SU-DHL-6 (cell line): ENCODE measurements around the gene ARL4A.

Experiments
- H2AFZ ChIP-seq: fragments of 200-600 bp; sonication (generic); 2 replicates; pipeline ENCODE4 v1.6.1; 2014; ENCODE audit warnings: low read depth, mild to moderate bottlenecking, moderate library complexity, mixed read lengths, antibody characterized with exemption, low read length; ENCODE audit not compliant: severe bottlenecking
- H3F3A ChIP-seq: fragments of 200-600 bp; shearing (Covaris generic); 2 replicates; pipeline ENCODE4 v1.6.0; 2016; ENCODE audit warnings: antibody characterized with exemption, mild to moderate bottlenecking; ENCODE audit not compliant: insufficient read depth
- H3K27ac ChIP-seq: fragments of 200-600 bp; sonication (generic); 2 replicates; pipeline ENCODE4 v1.5.1; 2016; ENCODE audit warnings: low read depth, mild to moderate bottlenecking, low read length, moderate library complexity, mixed read lengths
- H3K27me3 ChIP-seq: fragments of 200-600 bp; sonication (generic), shearing (Covaris generic); 2 replicates; pipeline ENCODE4 v1.6.0; 2014; ENCODE audit warnings: mild to moderate bottlenecking, low read length
- H3K36me3 ChIP-seq: fragments of 200-600 bp; sonication (generic); 2 replicates; pipeline ENCODE4 v1.6.1; 2014; ENCODE audit warnings: mild to moderate bottlenecking, low read length, mixed read lengths
- H3K4me2 ChIP-seq: fragments of 300-600, 200-600 bp; shearing (Covaris generic), sonication (generic); 2 replicates; pipeline ENCODE4 v1.6.0; 2014; ENCODE audit warnings: low read length, low read depth, mild to moderate bottlenecking; ENCODE audit not compliant: poor library complexity, severe bottlenecking
- H3K4me3 ChIP-seq: fragments of 200-600 bp; sonication (generic); 2 replicates; pipeline ENCODE4 v1.5.1; 2014; ENCODE audit warnings: antibody characterized with exemption, low read length, mild to moderate bottlenecking, mixed read lengths; ENCODE audit not compliant: insufficient read depth, poor library complexity, severe bottlenecking
- H3K79me2 ChIP-seq: fragments of 200-600 bp; sonication (generic); 2 replicates; pipeline ENCODE4 v1.6.1; 2014; ENCODE audit warnings: mild to moderate bottlenecking, low read length, moderate library complexity; ENCODE audit not compliant: insufficient read depth
- H3K9ac ChIP-seq: fragments of 200-600 bp; sonication (generic); 2 replicates; pipeline ENCODE4 v1.7.0; 2014; ENCODE audit warnings: mild to moderate bottlenecking, low read length
- H3K9me2 ChIP-seq: fragments of 200-600 bp; sonication (generic); replicated peaks from 2 replicates; pipeline ENCODE4 v1.6.1; 2014; ENCODE audit warnings: low read length; ENCODE audit not compliant: insufficient read depth
- H3K9me3 ChIP-seq: fragments of 200-600 bp; sonication (generic); 2 replicates; pipeline ENCODE4 v1.6.1; 2014; ENCODE audit warnings: low read length, mixed read lengths; ENCODE audit not compliant: insufficient read depth
- H4K20me1 ChIP-seq: fragments of 200-600 bp; sonication (generic); 2 replicates; pipeline ENCODE4 v1.6.1; 2014; ENCODE audit warnings: low read depth, mild to moderate bottlenecking, antibody characterized with exemption, low read length, moderate library complexity, mixed read lengths
- EZH2phosphoT487 ChIP-seq: fragments of 200-600 bp; sonication (generic), shearing (Covaris generic); conservative IDR thresholded peaks from 2 replicates; pipeline ENCODE4 v1.6.1; 2018; ENCODE audit warnings: mild to moderate bottlenecking, antibody characterized with exemption, low read length, moderate library complexity, mixed read lengths
- TF ChIP-seq, protein P1 (sequence below): fragments of 200-600 bp; sonication (generic); IDR thresholded peaks from one replicate; pipeline ENCODE4 v1.5.1; 2017; ENCODE audit warnings: antibody characterized with exemption, mild to moderate bottlenecking, low read length, moderate library complexity; ENCODE audit not compliant: insufficient read depth, poor library complexity, severe bottlenecking

Gene ARL4A

DNA sequence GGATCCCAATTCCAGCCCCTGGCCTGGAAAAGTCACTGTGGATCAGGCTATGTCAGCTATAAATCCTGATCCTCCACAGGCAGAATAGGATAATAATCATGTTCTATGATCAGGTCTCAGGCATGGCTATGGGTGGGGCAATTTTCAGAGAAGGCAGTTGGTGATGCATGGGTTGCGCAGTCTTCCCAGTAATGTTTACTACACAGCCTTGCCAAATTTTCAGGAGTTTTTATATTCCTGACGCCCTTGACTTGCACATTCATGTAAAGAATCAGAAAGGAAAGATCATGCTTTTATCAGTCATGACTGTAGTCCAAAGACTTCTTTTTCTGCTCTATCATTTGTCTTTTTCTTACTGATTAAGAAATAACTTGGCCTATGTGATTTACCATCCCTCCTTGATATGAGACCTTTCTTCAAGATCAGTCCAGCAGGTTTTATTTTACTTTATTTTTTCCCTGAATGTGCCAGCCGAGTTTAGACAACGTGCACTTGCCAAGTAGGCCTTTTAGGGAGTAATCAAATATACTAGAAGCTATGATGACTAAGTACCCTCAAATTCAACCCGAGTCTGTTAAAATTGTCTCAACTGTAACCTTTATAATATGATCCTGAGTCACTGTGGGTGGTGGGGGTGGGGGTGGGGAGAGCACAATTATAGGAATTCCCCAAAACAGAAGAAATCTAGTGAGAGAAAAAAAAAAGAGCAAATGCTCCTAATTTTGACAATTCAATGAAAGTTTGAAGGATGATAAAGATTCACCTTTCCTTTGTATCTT lies 31.9 kb downstream of the ARL4A start:
- Histone ChIP-seq H3K79me2 (no peaks in the 10 kb centered on the region), H3K27ac (no peak overlapping the region), H3K36me3 (no peaks in the 10 kb centered on the region), H3K4me3 (no peak overlapping the region), H3K9me2 (no peaks in the 10 kb centered on the region), H3K4me2 (no peak overlapping the region), H3K27me3 (0 out of 2 replicates have a peak, but pooled peaks cover 2% of the 10 kb centered on the region), H3F3A (no peaks in the 10 kb centered on the region), H2AFZ (no peak overlapping the region), H3K9ac (no peak overlapping the region), H3K9me3 (no peaks in the 10 kb centered on the region), H4K20me1 (no peaks in the 10 kb centered on the region)
- no peak for TF ChIP-seq EZH2phosphoT487
- TF ChIP-seq, protein P1, sequence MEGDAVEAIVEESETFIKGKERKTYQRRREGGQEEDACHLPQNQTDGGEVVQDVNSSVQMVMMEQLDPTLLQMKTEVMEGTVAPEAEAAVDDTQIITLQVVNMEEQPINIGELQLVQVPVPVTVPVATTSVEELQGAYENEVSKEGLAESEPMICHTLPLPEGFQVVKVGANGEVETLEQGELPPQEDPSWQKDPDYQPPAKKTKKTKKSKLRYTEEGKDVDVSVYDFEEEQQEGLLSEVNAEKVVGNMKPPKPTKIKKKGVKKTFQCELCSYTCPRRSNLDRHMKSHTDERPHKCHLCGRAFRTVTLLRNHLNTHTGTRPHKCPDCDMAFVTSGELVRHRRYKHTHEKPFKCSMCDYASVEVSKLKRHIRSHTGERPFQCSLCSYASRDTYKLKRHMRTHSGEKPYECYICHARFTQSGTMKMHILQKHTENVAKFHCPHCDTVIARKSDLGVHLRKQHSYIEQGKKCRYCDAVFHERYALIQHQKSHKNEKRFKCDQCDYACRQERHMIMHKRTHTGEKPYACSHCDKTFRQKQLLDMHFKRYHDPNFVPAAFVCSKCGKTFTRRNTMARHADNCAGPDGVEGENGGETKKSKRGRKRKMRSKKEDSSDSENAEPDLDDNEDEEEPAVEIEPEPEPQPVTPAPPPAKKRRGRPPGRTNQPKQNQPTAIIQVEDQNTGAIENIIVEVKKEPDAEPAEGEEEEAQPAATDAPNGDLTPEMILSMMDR: no peak

DNA sequence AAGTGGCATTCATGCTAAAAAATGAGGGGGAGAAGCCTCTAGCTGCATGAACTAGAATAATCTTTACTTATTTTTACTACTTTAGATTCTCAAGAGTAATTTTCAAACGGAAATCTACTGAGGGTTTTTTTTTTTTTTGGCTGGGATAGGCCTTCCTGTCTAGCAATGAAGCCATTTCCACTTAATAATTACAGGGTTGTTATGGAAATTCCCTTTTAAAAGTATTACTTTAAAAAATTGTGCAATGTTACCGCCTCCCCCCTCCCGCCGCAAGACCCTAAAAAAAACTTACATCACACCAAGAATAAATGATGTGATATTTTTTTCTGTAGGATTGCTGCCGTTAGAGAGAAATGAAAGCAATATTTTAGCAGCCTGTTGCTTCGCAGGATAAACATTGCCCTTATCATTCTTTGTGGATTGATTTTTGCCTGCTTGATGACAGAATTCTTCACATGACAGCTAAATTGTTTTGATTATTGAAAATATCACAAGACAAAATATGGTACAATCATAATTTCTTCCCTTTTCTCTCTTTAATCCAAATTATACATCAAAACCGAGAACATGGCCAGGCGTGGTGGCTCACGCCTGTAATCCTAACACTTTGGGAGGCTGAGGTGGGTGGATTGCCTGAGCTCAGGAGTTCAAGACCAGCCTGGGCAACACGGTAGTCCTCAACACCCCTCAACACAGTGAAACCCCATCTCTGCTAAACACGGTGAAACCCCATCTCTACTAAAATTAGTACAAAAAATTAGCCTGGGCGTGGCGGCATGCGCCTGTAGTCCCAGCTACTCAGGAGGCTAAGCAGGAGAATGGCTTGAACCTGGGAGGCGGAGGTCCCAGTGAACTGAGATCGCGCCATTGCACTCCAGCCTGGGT lies 32.8 kb downstream of the ARL4A start:
- no peaks in the 10 kb centered on the region for H3K79me2 ChIP-seq
- H3K4me2 ChIP-seq: no peak overlapping the region
- no peak for TF ChIP-seq EZH2phosphoT487
- TF ChIP-seq, protein P1: no peak

DNA sequence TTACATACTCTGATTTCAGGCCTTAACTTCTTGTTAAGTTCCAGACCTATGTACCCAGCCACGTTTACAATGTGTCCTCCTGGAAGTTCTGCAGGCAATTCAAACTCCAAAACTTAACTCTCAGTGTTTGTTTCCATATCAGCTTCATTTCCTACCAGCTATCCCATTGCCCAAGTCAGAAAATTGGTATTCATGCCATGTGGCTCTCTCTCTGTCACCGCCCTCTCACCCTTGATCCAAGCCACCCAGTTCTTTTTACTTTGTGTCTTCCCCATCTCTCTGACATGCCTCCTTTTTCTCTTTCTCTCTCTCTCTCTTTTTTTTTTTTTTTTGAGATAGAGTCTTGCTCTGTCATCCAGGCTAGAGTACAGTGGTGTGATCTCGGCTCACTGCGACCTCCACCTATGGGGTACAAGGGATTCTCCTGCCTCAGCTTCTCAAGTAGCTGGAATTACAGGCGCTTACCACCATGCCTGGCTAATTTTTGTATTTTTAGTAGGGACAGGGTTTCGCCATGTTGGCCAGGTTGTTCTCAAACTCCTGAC lies 33.9 kb downstream of the ARL4A start:
- Histone ChIP-seq H3K9me2 (no peaks in the 10 kb centered on the region), H4K20me1 (no peaks in the 10 kb centered on the region), H3K4me2 (no peak overlapping the region), H3K27me3 (0 out of 2 replicates have a peak, but pooled peaks cover 2% of the 10 kb centered on the region), H3K36me3 (no peaks in the 10 kb centered on the region), H3F3A (no peaks in the 10 kb centered on the region), H2AFZ (no peak overlapping the region), H3K4me3 (no peak overlapping the region), H3K27ac (no peak overlapping the region), H3K9me3 (no peaks in the 10 kb centered on the region), H3K9ac (no peak overlapping the region), H3K79me2 (no peaks in the 10 kb centered on the region)
- TF ChIP-seq, protein P1: no peak
- TF ChIP-seq EZH2phosphoT487: no peak

More for the DNA sequence above, 32.8 kb downstream of the ARL4A start:
- Histone ChIP-seq H3K27me3 (0 out of 2 replicates have a peak, but pooled peaks cover 2% of the 10 kb centered on the region), H3K9me3 (no peaks in the 10 kb centered on the region), H3K27ac (no peak overlapping the region), H3K36me3 (no peaks in the 10 kb centered on the region), H3K9ac (no peak overlapping the region), H2AFZ (no peak overlapping the region), H3F3A (no peaks in the 10 kb centered on the region), H3K9me2 (no peaks in the 10 kb centered on the region), H3K4me3 (no peak overlapping the region), H4K20me1 (no peaks in the 10 kb centered on the region)
